Natural killer cell treated with Interleukin-12 subunit alpha and Interleukin-12 subunit beta and Interleukin-15 and Interleukin-18, amount 100 ng/mL, for 72 hours (primary cell): ENCODE data around the gene ADGB. TPM values are rescaled to one million over a fixed set of nuclear protein-coding genes. Genes with fewer than 3 reads are reported as not detected.

Experiments used
- ATAC-seq, 2 donors: fragments of 150-1000 bp; cut with Tn5 transposase in 1 of 2; sonication (Bioruptor Pico), chemical (Tn5 transposase) in 1 of 2; 2 replicates each; pipeline ENCODE4 v1.10.0; 2021
- DNase-seq: peaks from one replicate; pipeline ENCODE4 v3.0.0; 2022; ENCODE audit warnings: low spot score
- H3K27ac Mint-ChIP-seq, 2 donors: 1 replicate in 1 of 2; 2 replicates in 1 of 2; pipeline ENCODE4 v1.8.0; 2022; ENCODE audit warnings: mixed read lengths in 2 of 2, mild to moderate bottlenecking in 1 of 2, moderate library complexity in 1 of 2
- H3K27me3 Mint-ChIP-seq, 2 donors: 1 replicate in 1 of 2; 2 replicates in 1 of 2; pipeline ENCODE4 v1.8.0; 2022; ENCODE audit warnings: mixed read lengths in 2 of 2
- H3K36me3 Mint-ChIP-seq: one replicate; pipeline ENCODE4 v1.8.0; 2022; ENCODE audit warnings: mixed read lengths
- H3K4me1 Mint-ChIP-seq, 2 donors: 1 replicate in 1 of 2; 2 replicates in 1 of 2; pipeline ENCODE4 v1.8.0; 2022; ENCODE audit warnings: low read depth in 2 of 2, mixed read lengths in 2 of 2, mild to moderate bottlenecking in 1 of 2
- H3K4me3 Mint-ChIP-seq: one replicate; pipeline ENCODE4 v1.8.0; 2022; ENCODE audit warnings: mixed read lengths
- H3K9me3 Mint-ChIP-seq: 2 replicates; pipeline ENCODE4 v1.8.0; 2022; ENCODE audit warnings: mixed read lengths
- total RNA-seq, 2 donors: library from RNA; stranded (reverse); gene quantifications; one replicate each; pipeline ENCODE4 v1.2.3, GENCODE V29; 2022

Gene ADGB
- total RNA-seq, 2 donors from 2014 or later = not detected

- peaks cover 13 to 16% of the 10 kb centered on the region in 2 donors for H3K4me1 Mint-ChIP-seq
- H3K27ac Mint-ChIP-seq = no peak overlapping the region
- DNase-seq = no peak
- H3K9me3 Mint-ChIP-seq = no peaks in the 10 kb centered on the region
- ATAC-seq = no peak
- peaks cover 11 to 14% of the 10 kb centered on the region in 2 donors for H3K27me3 Mint-ChIP-seq
- H3K4me3 Mint-ChIP-seq = no peak overlapping the region
- no peaks in the 10 kb centered on the region for H3K36me3 Mint-ChIP-seq
Measured at GRCh38 chr6:146859206-146859605, 260.4 kb downstream of the ADGB start.

DNA sequence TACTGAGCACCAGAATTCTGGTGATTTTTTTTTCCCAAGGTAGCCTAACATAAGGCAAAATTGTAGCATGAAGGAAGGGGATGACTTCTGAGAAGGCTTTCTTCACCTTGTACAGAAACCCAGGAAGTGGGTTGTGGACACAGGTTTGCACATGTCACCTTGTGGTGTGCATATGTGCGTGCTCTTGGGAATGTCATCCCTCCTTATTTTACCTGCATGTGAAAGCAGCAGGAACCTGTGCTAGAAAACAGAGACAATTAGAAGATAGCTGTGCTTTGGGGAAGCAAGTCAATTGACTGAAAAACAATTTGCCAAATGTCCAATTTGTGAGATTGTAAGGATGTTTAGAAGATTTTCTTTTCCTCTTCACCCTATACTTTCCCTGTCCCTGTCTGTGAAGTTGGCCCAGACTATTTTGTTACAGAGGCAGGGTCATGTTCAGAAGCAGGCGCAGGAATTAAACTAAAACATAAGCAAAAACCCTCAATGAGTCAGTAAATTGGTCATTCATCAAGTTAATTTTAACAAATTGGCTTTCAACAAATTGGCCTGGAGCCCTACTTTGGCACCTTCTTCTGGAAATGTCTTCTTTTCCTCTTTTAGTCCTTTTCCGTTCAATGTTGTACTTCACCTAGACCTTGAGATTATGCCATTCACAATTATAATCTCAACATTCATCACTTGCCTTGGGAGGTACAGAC is 261.2 kb downstream of the ADGB start:
- H3K9me3 Mint-ChIP-seq = no peaks in the 10 kb centered on the region
- H3K27me3 Mint-ChIP-seq = peaks cover 14 to 15% of the 10 kb centered on the region in 2 donors
- ATAC-seq (no peak), DNase-seq (no peak)
- peaks cover 13 to 16% of the 10 kb centered on the region in 2 donors for H3K4me1 Mint-ChIP-seq
- no peak overlapping the region for H3K27ac Mint-ChIP-seq
- H3K4me3 Mint-ChIP-seq = no peak overlapping the region
- no peaks in the 10 kb centered on the region for H3K36me3 Mint-ChIP-seq

DNA sequence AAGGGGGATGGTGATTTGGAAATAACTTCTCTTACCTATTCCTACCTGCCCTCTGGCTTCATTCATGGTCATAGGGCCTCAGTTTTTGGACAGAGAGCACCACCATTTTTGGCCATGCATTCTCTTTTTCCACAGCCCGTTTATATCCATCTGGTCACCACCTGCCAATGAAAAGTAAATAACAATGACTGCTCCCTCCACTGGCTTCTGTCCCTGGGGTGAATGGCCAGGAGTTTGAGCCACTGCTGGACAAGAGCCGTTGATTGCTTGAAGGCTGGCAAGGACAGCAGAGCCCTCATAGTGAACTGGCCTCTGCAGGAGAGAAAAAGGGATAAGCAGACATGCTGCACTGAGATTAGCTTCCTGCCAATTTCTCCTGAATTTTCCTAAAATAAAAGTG is 261.8 kb downstream of the ADGB start:
- no peak for ATAC-seq
- peaks cover 13 to 16% of the 10 kb centered on the region in 2 donors for H3K4me1 Mint-ChIP-seq
- DNase-seq = no peak
- no peaks in the 10 kb centered on the region for H3K36me3 Mint-ChIP-seq
- peaks cover 9 to 12% of the 10 kb centered on the region in 2 donors for H3K27me3 Mint-ChIP-seq
- H3K4me3 Mint-ChIP-seq = no peak overlapping the region
- H3K27ac Mint-ChIP-seq = no peak overlapping the region
- H3K9me3 Mint-ChIP-seq = no peaks in the 10 kb centered on the region

DNA sequence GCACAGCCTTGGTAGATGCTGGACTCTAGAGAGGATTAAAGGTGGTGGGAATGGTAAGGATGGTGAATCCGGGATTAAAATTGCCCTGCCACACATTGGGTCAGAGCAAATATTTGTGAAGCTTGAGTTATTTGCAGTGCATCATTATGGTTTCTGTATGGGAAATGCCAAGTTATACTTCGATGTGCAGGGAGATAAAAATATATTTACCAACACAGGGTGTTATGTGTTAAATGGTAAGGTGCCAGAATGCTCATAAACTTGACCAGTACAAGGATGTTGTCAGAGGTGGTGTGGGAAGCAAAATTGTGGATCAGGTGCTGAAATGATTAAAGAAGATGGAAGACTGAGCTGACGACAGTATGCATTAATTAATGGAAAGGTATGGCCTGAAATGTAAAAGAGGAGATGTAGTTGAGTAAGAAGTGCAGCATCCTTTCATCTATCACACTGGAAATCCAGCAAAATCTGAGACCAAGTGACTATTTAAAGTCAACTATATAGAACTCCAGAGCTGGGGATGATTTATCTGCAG is 262.3 kb downstream of the ADGB start:
- no peak overlapping the region for H3K4me3 Mint-ChIP-seq
- H3K9me3 Mint-ChIP-seq = no peaks in the 10 kb centered on the region
- peaks cover 13 to 14% of the 10 kb centered on the region in 2 donors for H3K4me1 Mint-ChIP-seq
- H3K27me3 Mint-ChIP-seq = peaks cover 7% of the 10 kb centered on the region in 2 donors
- ATAC-seq (no peak), DNase-seq (no peak)
- no peaks in the 10 kb centered on the region for H3K36me3 Mint-ChIP-seq
- no peak overlapping the region for H3K27ac Mint-ChIP-seq

GRCh38 chr6:146861716-146862115 is 262.9 kb downstream of the ADGB start:
- ATAC-seq (no peak), DNase-seq (no peak)
- Mint-ChIP-seq H3K4me3 (no peak overlapping the region), H3K36me3 (no peaks in the 10 kb centered on the region), H3K27ac (no peak overlapping the region), H3K27me3 (peaks cover 5 to 7% of the 10 kb centered on the region in 2 donors), H3K9me3 (no peaks in the 10 kb centered on the region), H3K4me1 (peaks cover 6 to 9% of the 10 kb centered on the region in 2 donors)

DNA sequence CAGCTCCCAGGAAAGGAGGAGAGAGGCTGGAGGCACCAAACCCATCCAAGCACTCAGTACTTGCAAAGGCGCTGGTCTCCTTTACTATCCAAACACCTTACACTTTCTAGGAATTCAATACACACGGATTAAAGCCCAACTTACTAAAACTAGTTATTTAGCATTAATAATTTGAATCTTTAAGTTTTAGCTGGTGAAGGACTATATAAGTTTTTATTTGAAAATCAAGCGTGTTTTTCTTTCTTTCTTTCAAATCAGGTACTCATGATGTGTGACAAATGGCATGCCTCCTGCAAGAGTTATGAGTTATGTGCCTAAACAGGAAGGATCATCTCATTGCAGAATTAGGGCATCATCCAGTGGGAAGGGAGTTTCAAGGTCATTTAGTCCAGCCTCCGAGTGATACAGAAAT is 263.7 kb downstream of the ADGB start:
- no peaks in the 10 kb centered on the region for H3K36me3 Mint-ChIP-seq
- ATAC-seq = no peak
- no peak overlapping the region for H3K27ac Mint-ChIP-seq
- no peak overlapping the region for H3K4me3 Mint-ChIP-seq
- peaks cover 1 to 5% of the 10 kb centered on the region in 2 donors for H3K4me1 Mint-ChIP-seq
- peaks cover 3 to 7% of the 10 kb centered on the region in 2 donors for H3K27me3 Mint-ChIP-seq
- H3K9me3 Mint-ChIP-seq = no peaks in the 10 kb centered on the region
- DNase-seq = no peak

- no peak overlapping the region for H3K4me3 Mint-ChIP-seq
- H3K27me3 Mint-ChIP-seq = peaks cover 0 to 7% of the 10 kb centered on the region in 2 donors
- DNase-seq (no peak), ATAC-seq (no peak)
- H3K36me3 Mint-ChIP-seq = no peaks in the 10 kb centered on the region
- no peak overlapping the region for H3K27ac Mint-ChIP-seq
- no peaks in the 10 kb centered on the region for H3K9me3 Mint-ChIP-seq
- H3K4me1 Mint-ChIP-seq = no peaks in the 10 kb centered on the region
Measured at GRCh38 chr6:146864300-146864699, 265.5 kb downstream of the ADGB start.

- ATAC-seq (no peak), DNase-seq (no peak)
- no peaks in the 10 kb centered on the region for H3K4me1 Mint-ChIP-seq
- H3K4me3 Mint-ChIP-seq = no peak overlapping the region
- no peaks in the 10 kb centered on the region for H3K9me3 Mint-ChIP-seq
- no peaks in the 10 kb centered on the region for H3K36me3 Mint-ChIP-seq
- H3K27ac Mint-ChIP-seq = no peak overlapping the region
- peaks cover 0 to 7% of the 10 kb centered on the region in 2 donors for H3K27me3 Mint-ChIP-seq
Measured at GRCh38 chr6:146864885-146865284, 266.1 kb downstream of the ADGB start.

Other genes with a start within 250 kb of the ADGB start
- gene RAB32, start 55.1 kb upstream of the ADGB start, total RNA-seq = 1 to 10 TPM; 2.3 to 2.5 TPM